K562 (cell line): ENCODE data around the gene HYAL3. TPM values are rescaled to one million over a fixed set of nuclear protein-coding genes. Genes with fewer than 3 reads are reported as not detected.

ENCODE experiments used
- CC2D1A ChIP-seq: fragments of 450-650 bp; IDR thresholded peaks from 2 replicates; pipeline ENCODE4 v1.6.1; 2017; ENCODE audit warnings: mild to moderate bottlenecking
- ETS1 ChIP-seq: conservative IDR thresholded peaks from 2 replicates; pipeline ENCODE4 v1.6.1; 2011; ENCODE audit warnings: low read depth, mild to moderate bottlenecking, low read length; ENCODE audit not compliant: control insufficient read depth
- HNRNPUL1 ChIP-seq: fragments of 200-400 bp; formaldehyde crosslinking; IDR thresholded peaks from 2 replicates; pipeline ENCODE4 v1.6.1; 2017; ENCODE audit warnings: low read length
- IFI16 ChIP-seq: fragments of 250-450 bp; sonication (Bioruptor Pico); IDR thresholded peaks from 2 replicates; pipeline ENCODE4 v2.1.2; 2022; ENCODE audit warnings: mild to moderate bottlenecking, inconsistent platforms
- KDM1A ChIP-seq, 2 experiments: fragments of 450-650 bp; IDR thresholded peaks; 2 replicates each; pipeline ENCODE4 v1.6.1; 2016; ENCODE audit warnings: mild to moderate bottlenecking in 2 of 2
- MBD2 ChIP-seq: sonication (generic); IDR thresholded peaks from 2 replicates; pipeline ENCODE4 v1.6.1; 2016; ENCODE audit warnings: low read depth, borderline replicate concordance
- MXD1 ChIP-seq: fragments of 250-450 bp; sonication (Bioruptor Pico); IDR thresholded peaks from 2 replicates; pipeline ENCODE4 v1.8.0; 2021; ENCODE audit warnings: borderline replicate concordance, mild to moderate bottlenecking, moderate library complexity; ENCODE audit not compliant: poor library complexity, severe bottlenecking
- NR2C1 ChIP-seq, 2 experiments: fragments of 450-650 bp; IDR thresholded peaks; 2 replicates each; pipeline ENCODE4 v1.6.1; 2017; ENCODE audit warnings: mild to moderate bottlenecking in 2 of 2, antibody characterized with exemption in 1 of 2, inconsistent platforms in 1 of 2, missing compliant biosample characterization in 1 of 2, missing genetic modification characterization in 1 of 2
- POLR2AphosphoS5 ChIP-seq: IDR thresholded peaks from 2 replicates; pipeline ENCODE4 v1.6.1; 2011; ENCODE audit warnings: mild to moderate bottlenecking, low read depth, low read length, moderate library complexity; ENCODE audit not compliant: control insufficient read depth, insufficient read depth
- RBFOX2 ChIP-seq: fragments of 200-400 bp; formaldehyde crosslinking; IDR thresholded peaks from 2 replicates; pipeline ENCODE4 v1.6.1; 2017; ENCODE audit warnings: low read depth, mild to moderate bottlenecking, low read length, moderate library complexity
- RBM22 ChIP-seq: fragments of 200-400 bp; formaldehyde crosslinking; IDR thresholded peaks from 2 replicates; pipeline ENCODE4 v1.6.1; 2018; ENCODE audit warnings: low read length, low read depth; ENCODE audit not compliant: poor library complexity, severe bottlenecking
- RFX5 ChIP-seq: IDR thresholded peaks from 2 replicates; pipeline ENCODE4 v1.6.1; 2011; ENCODE audit warnings: low read depth, mild to moderate bottlenecking, improper control_type of control experiment, low read length
- SIN3B ChIP-seq: fragments of 450-650 bp; IDR thresholded peaks from 2 replicates; pipeline ENCODE4 v1.6.1; 2017; ENCODE audit warnings: low read depth, mild to moderate bottlenecking, moderate library complexity
- TBP ChIP-seq: optimal IDR thresholded peaks from 2 replicates; pipeline ENCODE3; 2011; ENCODE audit warnings: low read depth, low read length, improper control_type of control experiment
- THRB ChIP-seq: fragments of 450-650 bp; formaldehyde crosslinking; conservative IDR thresholded peaks from 2 replicates; pipeline ENCODE4 v1.4.0; 2022; ENCODE audit warnings: mild to moderate bottlenecking, missing genetic modification characterization
- USF2 ChIP-seq: sonication (generic); formaldehyde crosslinking; IDR thresholded peaks from 2 replicates; pipeline ENCODE4 v1.5.0; 2020; ENCODE audit warnings: missing genetic modification reagents
- ZBTB33 ChIP-seq: sonication (generic); formaldehyde crosslinking; IDR thresholded peaks from 2 replicates; pipeline ENCODE4 v1.8.1; 2023; ENCODE audit warnings: mild to moderate bottlenecking, missing genetic modification reagents
- ZKSCAN1 ChIP-seq: fragments of 150-350 bp; IDR thresholded peaks from 2 replicates; pipeline ENCODE4 v1.6.1; 2016; ENCODE audit warnings: low read depth, low read length
- ZNF280A ChIP-seq: fragments of 450-650 bp; IDR thresholded peaks from 2 replicates; pipeline ENCODE4 v1.6.1; 2018; ENCODE audit warnings: mild to moderate bottlenecking, low read depth; ENCODE audit not compliant: partially characterized antibody
- ZNF785 ChIP-seq: fragments of 250-450 bp; sonication (Bioruptor Pico); IDR thresholded peaks from 2 replicates; pipeline ENCODE4 v1.4.0; 2020; ENCODE audit warnings: mild to moderate bottlenecking
- polyA plus RNA-seq, 8 experiments: library from polyadenylated mRNA; depleted of rRNA in 4 of 8; stranded (reverse) in 5 of 8; unstranded in 3 of 8; fragments of >200 nt; fragmentation: Nextera tagmentation in 2 of 8; fragmentation: Illumina TruSeq in 1 of 8; extraction: Ambion mirVana in 2 of 8; extraction: Trizol in 1 of 8; gene quantifications; 2 replicates each; pipeline versions ENCODE4 v1.2.1 to v1.2.3, GENCODE V29; 2011 to 2014; ENCODE audit warnings: inconsistent platforms in 1 of 8, missing spikeins in 1 of 8
- total RNA-seq, 7 experiments: library from RNA; depleted of rRNA in 6 of 7; stranded (reverse); fragments of >200 nt in 6 of 7; fragmentation: Illumina TruSeq in 2 of 7; extraction: Trizol in 2 of 7; gene quantifications; 2 replicates each; pipeline versions ENCODE4 v1.2.1 to v1.2.3, GENCODE V29; 2011 to 2021; ENCODE audit warnings: low replicate concordance in 1 of 7

HYAL3 gene
- total and polyA plus RNA-seq, 9 of the 15 experiments (the other 6 are each of a cell fraction or from before 2014, with no cell fraction given) = 0.38 to 9.1 (median 6.8) TPM

GRCh38 chr3:50337175-50337861 lies 38.1 kb upstream of the HYAL3 start (continued):
- TF ChIP-seq USF2 (CRISPR knock-in tag) = no peak
- no peak for TF ChIP-seq MXD1
- no peak for TF ChIP-seq ZNF280A
- no peak; the same call in 1 of the 2 replicates for TF ChIP-seq ZBTB33 (CRISPR knock-in tag)
- TF ChIP-seq RBFOX2 = peak; percentile 95
- peak; percentile 21; the same call in 1 of the 2 replicates for TF ChIP-seq THRB (CRISPR knock-in tag)
- TF ChIP-seq RBM22 = no peak
- peak; percentile 43 for TF ChIP-seq TBP
- TF ChIP-seq RFX5 = no peak
- no peak for TF ChIP-seq KDM1A (IDR thresholded peaks at IDR 0.05)
- no peak for TF ChIP-seq SIN3B
- peak; percentile 53; the same call in 1 of the 2 replicates for TF ChIP-seq POLR2AphosphoS5
- no peak for TF ChIP-seq ZNF785 (CRISPR knock-in tag)
- no peak for TF ChIP-seq NR2C1 (IDR thresholded peaks at IDR 0.05)
- no peak for TF ChIP-seq NR2C1 (tag; IDR thresholded peaks at IDR 0.05)
- no peak for TF ChIP-seq ZKSCAN1
- peak; percentile 7; the same call in 1 of the 2 replicates for TF ChIP-seq MBD2
- no peak for TF ChIP-seq ETS1
- no peak for TF ChIP-seq HNRNPUL1
- no peak for TF ChIP-seq CC2D1A
- no peak for TF ChIP-seq IFI16 (CRISPR knock-in tag)
